HG02973 (cell line): Measurements from ENCODE around the gene GJB4.
"Not testable (repeated sequence)": the region's sequence is repeated elsewhere in the genome, so short reads cannot be mapped to it uniquely, and the experiment has no call there.

Experiments used
- ATAC-seq: cut with Tn5 transposase; IDR thresholded peaks from one replicate; pipeline ENCODE4 v1.9.1; 2021; ENCODE audit warnings: moderate library complexity; ENCODE audit not compliant: unreplicated experiment

The GJB4 gene

GRCh38 chr1:34746785-34747637, 12.5 kb upstream of the GJB4 start:
- ATAC-seq = no peak

- no peak for ATAC-seq
These were observed 11.9 kb upstream of the GJB4 start for GRCh38 chr1:34747638-34747941.

GRCh38 chr1:34749992-34750391, 9.5 kb upstream of the GJB4 start:
- ATAC-seq = no peak

GRCh38 chr1:34750610-34751009, 8.9 kb upstream of the GJB4 start:
- ATAC-seq = no peak

GRCh38 chr1:34753163-34753562, 6.4 kb upstream of the GJB4 start:
- no peak for ATAC-seq

- no peak for ATAC-seq
These were observed 4.4 kb upstream of the GJB4 start, which contains the start of gene GJB5 for GRCh38 chr1:34754964-34755637. Gene GJB5, plus strand, starts transcription at chr1:34755047. Its CDS starts 2,284 bp downstream, at chr1:34757331.

- ATAC-seq = no peak
These were observed 3.6 kb upstream of the GJB4 start for GRCh38 chr1:34755961-34756360.

GRCh38 chr1:34757386-34757785, 2.2 kb upstream of the GJB4 start:
- ATAC-seq = no peak

- ATAC-seq = no peak
These were observed 789 bp upstream of the GJB4 start for GRCh38 chr1:34758751-34759150.

- no peak for ATAC-seq
These were observed 1.7 kb downstream of the GJB4 start for GRCh38 chr1:34761176-34761761.

- ATAC-seq = no peak
These were observed 2.3 kb downstream of the GJB4 start for GRCh38 chr1:34761776-34762307.

GRCh38 chr1:34762474-34763141, 3.1 kb downstream of the GJB4 start:
- ATAC-seq = no peak

- ATAC-seq = no peak
These were observed 3.7 kb downstream of the GJB4 start for GRCh38 chr1:34763142-34763781.

GRCh38 chr1:34768856-34769255, 9.3 kb downstream of the GJB4 start:
- no peak for ATAC-seq

GRCh38 chr1:34770891-34771504, 11.5 kb downstream of the GJB4 start:
- ATAC-seq = no peak

- ATAC-seq = no peak
These were observed 12.2 kb downstream of the GJB4 start for GRCh38 chr1:34771573-34772371.

- not testable (repeated sequence) for ATAC-seq
These were observed 13.6 kb downstream of the GJB4 start for GRCh38 chr1:34773114-34773513.

GRCh38 chr1:34774957-34775356, 15.4 kb downstream of the GJB4 start:
- no peak for ATAC-seq

- no peak for ATAC-seq
These were observed 17.4 kb downstream of the GJB4 start for GRCh38 chr1:34776911-34777310.
